Posterior vena cava (tissue), 2 donors: ENCODE results near the gene DDX41. TPM values are rescaled to one million over a fixed set of nuclear protein-coding genes. Genes with fewer than 3 reads are reported as not detected.

ENCODE experiments used
- DNase-seq: peaks from one replicate; pipeline ENCODE4 v3.0.0-alpha.2; 2020; ENCODE audit warnings: low spot score
- intact Hi-C, 2 donors: fragments of 100-400 bp; cut with DNase I; formaldehyde crosslinking; loops; one replicate each; pipeline versions ENCODE4 v1.14.1 to v1.14.2; 2022 to 2023
- total RNA-seq, 2 donors: library from RNA; stranded (reverse); fragmentation: NEBNext Ultra II Directional; extraction: Animal tissue kit (Norgen Biotek cat#: 25700); gene quantifications; one replicate each; pipeline ENCODE4 v1.2.1, GENCODE V29; 2021
- donor health status: DM: yes; HTN: yes; CAD: no.
- donor health status: DM: yes; HTN: yes; CAD: no.

DDX41 gene
- total RNA-seq, 2 donors from 2014 or later = 52.1 to 52.6 TPM

- peak; percentile 64 for DNase-seq
- intact Hi-C loops = no loop called here
Measured at GRCh38 chr5:177519463-177520235, 2.9 kb upstream of the DDX41 start.

GRCh38 chr5:177515580-177515979 is 1.2 kb downstream of the DDX41 start:
- no peak for DNase-seq
- intact Hi-C loops = no loop called here

- intact Hi-C loops = no loop called here
- DNase-seq = no peak
Measured at GRCh38 chr5:177514541-177514940, 2.2 kb downstream of the DDX41 start.

GRCh38 chr5:177513500-177513899 is 3.3 kb downstream of the DDX41 start:
- DNase-seq = no peak
- intact Hi-C loops = no loop called here

- intact Hi-C loops = no loop called here
Measured at GRCh38 chr5:177512736-177513380, 3.9 kb downstream of the DDX41 start.

GRCh38 chr5:177511796-177512675 is 4.7 kb downstream of the DDX41 start:
- no peak for DNase-seq
- intact Hi-C loops = no loop called here

More at GRCh38 chr5:177512736-177513380, 3.9 kb downstream of the DDX41 start:
- DNase-seq = no peak

- intact Hi-C loops = no loop called here
Measured at GRCh38 chr5:177511181-177511580, 5.6 kb downstream of the DDX41 start.

GRCh38 chr5:177510567-177511053 is 6.2 kb downstream of the DDX41 start:
- DNase-seq = no peak
- intact Hi-C loops = no loop called here

More at GRCh38 chr5:177511181-177511580, 5.6 kb downstream of the DDX41 start:
- DNase-seq = no peak

- intact Hi-C loops = no loop called here
- no peak for DNase-seq
Measured at GRCh38 chr5:177509991-177510566, 6.7 kb downstream of the DDX41 start.

GRCh38 chr5:177509381-177509951 is 7.3 kb downstream of the DDX41 start, which contains the start of gene DOK3:
Gene DOK3, minus strand, starts transcription at chr5:177509826. Its CDS starts 286 bp downstream, at chr5:177509540.
- intact Hi-C loops = no loop called here

GRCh38 chr5:177508837-177509236 is 7.9 kb downstream of the DDX41 start:
- no peak for DNase-seq
- intact Hi-C loops = no loop called here

More at GRCh38 chr5:177509381-177509951, 7.3 kb downstream of the DDX41 start, which contains the start of gene DOK3:
- DNase-seq = peak; percentile 90

GRCh38 chr5:177508221-177508611 is 8.5 kb downstream of the DDX41 start:
- intact Hi-C loops = no loop called here
- no peak for DNase-seq

- DNase-seq = no peak
- intact Hi-C loops = no loop called here
Measured at GRCh38 chr5:177507596-177508220, 9.1 kb downstream of the DDX41 start.

- intact Hi-C loops = no loop called here
- no peak for DNase-seq
Measured at GRCh38 chr5:177507165-177507564, 9.6 kb downstream of the DDX41 start.

- intact Hi-C loops = no loop called here
- peak; percentile 60 for DNase-seq
Measured at GRCh38 chr5:177505075-177505474, 11.7 kb downstream of the DDX41 start.

- peak; percentile 76 for DNase-seq
- intact Hi-C loops = no loop called here
Measured at GRCh38 chr5:177504086-177505056, 12.4 kb downstream of the DDX41 start.

GRCh38 chr5:177503351-177504085 is 13.2 kb downstream of the DDX41 start:
- intact Hi-C loops = no loop called here

More at GRCh38 chr5:177503351-177504085, 13.2 kb downstream of the DDX41 start:
- no peak for DNase-seq
